ENCODE results near the gene ADAMTS13.

The ADAMTS13 gene

DNA sequence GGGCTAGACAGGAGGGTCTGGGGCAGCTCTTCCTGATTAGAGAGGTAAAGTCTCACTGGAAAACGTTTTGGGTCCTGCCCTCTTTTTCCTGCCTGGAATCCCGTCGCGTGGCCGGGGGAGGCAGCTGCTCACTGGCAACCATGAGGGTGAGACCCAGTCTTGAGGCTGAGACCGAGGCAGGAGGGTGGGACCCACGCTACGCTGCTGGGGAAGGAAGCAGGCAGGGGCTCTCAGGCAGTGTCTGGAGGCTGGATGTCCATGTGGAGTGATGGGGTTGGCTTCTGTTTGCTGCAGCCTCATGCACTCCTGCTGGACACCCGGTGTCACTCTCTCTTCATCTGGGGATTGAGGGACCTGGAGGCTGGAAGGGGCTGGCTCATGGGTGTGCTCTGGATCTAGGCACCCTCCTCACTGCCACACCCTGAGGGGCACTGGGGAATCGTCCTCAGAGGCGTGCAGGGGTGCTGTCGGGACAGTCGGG lies 68.1 kb downstream of the ADAMTS13 start:
- no peak for DNase-seq
- no peak for ATAC-seq

DNA sequence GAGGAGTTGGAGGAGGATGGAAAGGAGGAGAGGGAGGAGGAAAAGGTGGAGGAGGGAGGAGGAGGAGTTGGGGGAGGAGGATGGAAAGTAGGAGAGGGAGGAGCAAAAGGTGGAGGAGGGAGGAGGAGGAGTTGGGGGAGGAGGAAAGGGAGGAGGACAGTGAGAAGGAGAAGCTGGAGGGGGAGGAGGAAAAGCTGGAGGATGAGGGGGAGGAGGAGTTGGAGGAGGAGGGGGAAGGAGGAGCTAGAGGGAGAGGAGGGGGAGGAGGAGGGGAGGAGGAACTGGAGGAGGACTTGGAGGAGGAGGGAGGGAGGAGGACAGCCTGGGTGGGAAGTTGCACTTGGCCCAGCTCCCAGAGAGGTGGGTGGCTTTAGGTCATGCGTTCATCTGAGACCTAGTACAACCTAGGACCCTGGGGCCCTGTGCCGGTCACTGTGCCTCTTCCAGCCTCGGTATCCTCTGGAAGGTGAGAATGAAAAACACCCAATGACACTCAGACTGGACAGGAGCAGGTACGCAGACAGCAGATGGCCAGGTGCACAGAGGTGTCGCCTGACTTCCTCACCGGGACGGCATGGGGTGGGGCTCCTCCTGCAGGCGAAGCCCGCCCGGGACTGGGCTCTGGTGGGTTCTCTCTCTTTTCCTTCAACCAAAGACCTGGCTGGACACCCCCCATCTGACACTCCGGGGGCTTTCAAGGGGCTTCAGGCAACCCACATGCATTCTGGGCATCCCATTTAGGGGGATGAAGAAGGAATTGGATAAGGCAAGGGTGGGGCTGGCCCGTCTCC lies 68.9 kb downstream of the ADAMTS13 start:
- DNase-seq (no peak), ATAC-seq (no peak)

GRCh38 chr9:133491656-133491925 lies 69.4 kb downstream of the ADAMTS13 start:
- DNase-seq: no peak
- ATAC-seq: no peak

DNA sequence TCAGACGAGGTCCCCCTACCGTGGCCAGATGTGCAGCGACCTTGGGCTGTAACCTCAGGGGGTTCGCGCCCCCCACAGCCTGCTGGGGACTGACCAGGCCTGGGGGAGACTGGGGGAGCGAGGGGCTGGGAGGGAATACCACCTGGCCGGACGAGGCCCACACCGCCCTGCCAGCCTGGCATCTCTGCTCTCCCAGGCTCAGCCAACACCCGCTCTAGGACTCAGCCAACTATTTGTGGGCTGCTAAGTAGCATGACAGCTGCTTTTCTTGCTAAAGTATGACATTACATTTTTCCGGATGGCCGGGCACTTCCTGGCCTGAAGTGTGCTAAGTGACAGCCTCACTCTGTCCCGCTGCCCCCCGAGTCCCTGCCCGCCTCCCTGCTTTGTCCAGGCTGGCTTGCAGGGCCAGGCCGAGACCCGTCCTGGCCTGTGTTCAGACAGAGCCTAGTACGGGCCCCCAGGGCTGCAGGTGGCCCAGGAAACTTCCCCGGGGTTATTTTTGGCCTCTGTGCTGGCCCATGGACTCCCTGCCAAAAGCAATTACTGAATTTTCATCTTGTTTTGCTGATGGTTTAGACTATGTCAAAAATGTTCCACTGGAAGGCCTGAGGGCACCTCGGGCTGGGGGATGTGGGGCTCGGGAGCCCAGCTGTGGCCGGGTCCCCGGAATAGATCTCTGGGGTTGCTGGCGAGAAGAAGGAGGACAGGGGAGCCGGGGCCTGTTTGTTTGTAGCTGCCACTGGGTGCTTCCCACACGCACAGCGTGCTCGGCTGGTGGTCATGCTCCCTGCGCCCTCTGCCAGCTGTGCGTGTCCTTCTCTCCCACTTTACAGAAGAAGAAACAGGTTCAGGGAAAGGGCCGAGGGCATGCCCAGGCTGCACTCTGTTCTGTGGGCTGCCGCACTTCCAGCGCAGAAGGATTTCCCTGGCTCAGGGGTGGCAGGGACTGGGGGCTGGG lies 70.2 kb downstream of the ADAMTS13 start:
- ATAC-seq (no peak), DNase-seq (no peak)

GRCh38 chr9:133493428-133493827 lies 71.3 kb downstream of the ADAMTS13 start:
- ATAC-seq: no peak

GRCh38 chr9:133493845-133494540 lies 71.8 kb downstream of the ADAMTS13 start:
- DNase-seq (no peak), ATAC-seq (no peak)

More at GRCh38 chr9:133493428-133493827, 71.3 kb downstream of the ADAMTS13 start:
- DNase-seq: no peak

DNA sequence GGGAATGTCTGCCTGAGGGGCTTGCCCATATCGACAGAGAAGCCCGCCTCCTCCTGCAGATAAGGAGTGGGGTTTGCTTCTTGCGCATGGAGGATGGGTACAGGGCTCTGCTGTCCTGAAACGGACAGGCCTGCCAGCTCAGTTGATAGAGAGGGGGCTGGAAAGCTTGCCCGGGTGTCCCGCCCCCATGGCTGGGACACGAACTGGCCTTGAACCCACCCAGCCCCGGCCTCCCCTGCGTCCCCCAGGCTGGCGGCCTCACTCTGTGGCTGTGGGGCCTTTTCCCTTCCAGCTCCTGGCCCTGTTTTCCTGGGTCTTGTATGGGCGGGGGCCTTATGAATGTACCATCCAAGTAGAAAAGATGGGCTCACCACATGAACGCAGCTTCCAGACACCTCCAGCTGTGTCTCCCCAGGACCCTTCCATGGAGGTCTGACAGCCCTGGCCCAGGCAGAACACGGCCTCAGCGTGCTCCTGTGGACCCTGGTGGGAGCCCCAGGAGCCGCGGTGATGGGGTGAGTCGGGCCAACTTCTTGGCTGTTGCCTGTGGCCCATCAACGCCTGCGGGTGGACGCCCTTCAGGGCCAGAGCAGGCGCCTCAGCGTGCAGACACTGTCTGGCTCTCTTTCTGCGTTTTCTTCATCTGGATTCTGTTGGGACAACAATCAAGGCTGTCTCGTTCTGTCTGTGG lies 72.6 kb downstream of the ADAMTS13 start:
- DNase-seq: no peak
- no peak for ATAC-seq

DNA sequence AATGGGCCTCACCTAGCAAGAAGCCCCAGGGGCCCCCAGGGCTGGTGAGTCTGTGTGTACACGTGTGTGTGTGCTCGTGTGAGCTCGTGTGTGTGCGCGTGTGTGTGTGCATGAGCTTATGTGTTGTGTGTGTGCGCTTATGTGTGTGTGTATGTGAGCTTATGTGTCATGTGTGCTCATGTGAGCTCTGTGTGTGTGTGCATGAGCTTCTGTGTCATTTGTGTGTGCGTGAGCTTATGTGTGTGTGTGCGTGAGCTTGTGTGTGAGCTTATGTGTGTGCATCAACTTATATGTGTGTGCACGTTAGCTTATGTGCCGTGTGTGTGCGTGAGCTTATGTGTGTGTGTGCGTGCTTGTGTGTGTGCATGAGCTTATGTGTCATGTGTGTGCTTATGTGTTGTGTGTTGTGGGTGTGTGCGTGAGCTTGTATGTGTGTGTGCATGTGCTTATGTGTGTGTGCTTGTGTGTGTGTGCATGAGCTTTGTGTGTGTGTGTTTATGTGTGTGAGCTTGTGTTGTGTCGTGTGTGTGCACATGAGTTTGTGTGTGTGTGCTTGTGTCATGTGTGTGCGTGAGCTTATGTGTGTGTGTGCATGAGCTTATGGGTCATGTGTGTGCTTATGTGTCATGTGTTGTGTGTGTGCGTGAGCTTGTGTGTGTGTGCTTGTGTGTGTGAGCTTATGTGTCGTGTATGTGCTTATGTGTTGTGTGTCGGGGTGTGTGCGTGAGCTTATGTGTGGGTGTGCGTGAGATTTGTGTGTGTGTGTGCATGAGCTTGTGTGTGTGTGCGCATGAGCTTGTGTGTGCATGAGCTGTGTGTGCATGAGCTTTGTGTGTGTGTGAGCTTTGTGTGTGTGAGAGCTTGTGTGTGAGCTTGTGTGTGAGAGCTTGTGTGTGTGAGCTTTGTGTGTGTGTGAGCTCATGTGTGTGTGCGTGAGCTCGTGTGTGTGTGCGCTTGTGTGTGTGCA lies 73.4 kb downstream of the ADAMTS13 start:
- DNase-seq (no peak), ATAC-seq (no peak)

- ATAC-seq (no peak), DNase-seq (no peak)
These were observed 75.0 kb downstream of the ADAMTS13 start for GRCh38 chr9:133496861-133497842.

DNA sequence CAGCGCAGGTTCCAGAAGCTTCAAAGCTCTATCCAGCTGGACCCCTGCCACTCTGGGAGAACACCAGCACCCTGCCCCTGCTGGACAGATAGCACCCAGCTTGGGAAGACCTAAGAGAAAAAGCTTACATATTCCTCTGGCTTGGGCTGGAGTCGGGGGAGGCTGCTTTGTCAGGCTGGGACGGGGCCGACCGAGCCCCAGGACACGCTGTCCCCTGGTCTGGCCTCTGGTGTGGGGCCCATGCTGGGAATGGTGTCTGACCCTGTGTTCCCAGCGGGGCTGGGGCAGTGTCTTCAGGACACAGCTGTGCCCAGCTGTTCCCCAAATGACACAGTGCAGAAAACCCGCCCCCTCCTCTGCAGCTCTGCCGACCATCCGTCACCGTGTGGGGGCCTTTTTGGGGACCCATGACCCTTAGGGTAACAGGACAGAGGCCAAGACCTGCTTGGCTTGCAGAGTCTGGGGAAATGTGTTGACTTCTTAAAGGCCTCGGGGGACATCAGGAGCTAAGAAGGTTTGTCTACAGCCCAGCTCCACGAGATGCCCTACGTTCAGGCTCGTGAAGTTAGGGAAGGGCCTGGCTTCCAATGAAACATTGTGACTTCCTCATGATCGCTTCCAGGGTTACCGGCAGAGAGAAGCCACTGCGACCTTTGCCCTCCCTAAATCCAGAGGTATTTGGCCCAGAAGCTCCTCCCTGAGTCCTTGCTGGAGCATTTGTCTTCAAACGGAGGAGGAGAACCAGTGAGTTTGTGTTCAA lies 77.1 kb downstream of the ADAMTS13 start:
- ATAC-seq: no peak
- no peak for DNase-seq

- ATAC-seq: no peak
- no peak for DNase-seq
These were observed 77.7 kb downstream of the ADAMTS13 start for GRCh38 chr9:133499892-133500270.

DNA sequence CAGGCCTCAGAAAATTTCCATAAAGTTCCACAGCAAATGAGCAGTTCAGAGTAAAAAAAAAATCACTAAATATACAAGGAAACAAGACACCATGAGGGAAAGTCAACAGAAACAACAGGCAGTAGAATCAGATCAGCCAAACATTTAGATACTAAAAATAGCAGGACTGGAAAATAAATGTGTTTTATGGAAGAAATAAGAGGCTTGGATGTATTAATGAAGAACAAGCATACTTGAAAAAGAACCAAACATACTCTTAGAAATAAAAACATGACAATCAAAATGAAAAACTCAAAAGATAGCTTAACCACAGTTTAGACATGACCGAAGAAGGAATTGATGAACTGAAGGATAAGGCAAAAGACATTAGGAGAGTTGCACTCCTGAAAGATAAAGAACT lies 79.9 kb downstream of the ADAMTS13 start:
- no peak for ATAC-seq

DNA sequence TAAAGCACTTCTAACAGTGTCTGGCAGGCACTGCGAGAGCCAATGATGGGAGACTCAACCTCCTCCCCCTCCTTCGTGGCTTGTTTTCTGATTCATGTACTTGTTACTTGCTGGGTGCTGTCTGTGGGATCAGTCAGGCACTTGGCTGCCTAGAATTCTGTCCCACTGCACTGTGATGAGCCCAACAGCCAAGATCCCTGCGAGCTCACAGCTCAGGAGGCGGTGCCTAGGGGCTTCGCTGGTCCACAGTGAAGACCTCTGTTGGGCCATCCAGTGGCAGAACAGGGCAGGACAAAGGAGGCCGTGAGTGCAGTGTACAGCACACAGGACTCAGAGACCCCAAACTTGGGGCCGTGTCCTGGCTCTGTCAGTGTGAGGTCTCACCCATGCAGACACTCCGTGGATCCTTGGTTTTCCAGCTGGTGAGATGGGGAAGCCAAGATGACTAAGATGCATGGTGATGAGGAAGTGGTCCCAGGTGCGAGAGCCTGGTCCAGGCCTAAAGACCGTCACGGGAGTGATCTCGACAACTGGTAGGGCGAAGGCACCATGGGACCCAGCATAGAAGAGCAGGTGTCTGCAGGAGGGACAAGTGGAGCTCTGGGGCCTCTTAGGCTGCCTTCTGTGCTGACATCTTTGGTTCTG lies 83.1 kb downstream of the ADAMTS13 start:
- DNase-seq: no peak
- no peak for ATAC-seq

More for the DNA sequence above, 79.9 kb downstream of the ADAMTS13 start:
- no peak for DNase-seq

- DNase-seq: no peak
- ATAC-seq: no peak
These were observed 83.9 kb downstream of the ADAMTS13 start for GRCh38 chr9:133505901-133506652.

DNA sequence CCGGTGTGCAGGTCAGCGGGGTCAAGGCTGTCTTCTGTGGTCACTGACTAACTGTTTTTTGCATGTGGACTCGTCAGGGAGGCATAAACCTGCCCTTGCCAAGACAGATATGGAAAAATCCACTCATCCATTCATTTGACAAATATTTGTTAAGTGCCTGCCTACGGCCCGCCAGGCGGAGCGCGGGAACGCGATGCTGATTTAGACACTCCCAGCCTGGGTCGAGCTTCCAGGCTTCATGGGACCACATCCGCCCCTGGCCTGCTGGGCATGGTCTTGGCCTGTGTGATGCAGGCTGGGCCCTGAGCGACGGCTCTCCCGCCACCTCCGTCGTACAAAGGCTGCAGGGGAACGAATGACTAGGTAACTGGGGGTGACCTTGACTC lies 84.5 kb downstream of the ADAMTS13 start:
- no peak for ATAC-seq
- DNase-seq: no peak

DNA sequence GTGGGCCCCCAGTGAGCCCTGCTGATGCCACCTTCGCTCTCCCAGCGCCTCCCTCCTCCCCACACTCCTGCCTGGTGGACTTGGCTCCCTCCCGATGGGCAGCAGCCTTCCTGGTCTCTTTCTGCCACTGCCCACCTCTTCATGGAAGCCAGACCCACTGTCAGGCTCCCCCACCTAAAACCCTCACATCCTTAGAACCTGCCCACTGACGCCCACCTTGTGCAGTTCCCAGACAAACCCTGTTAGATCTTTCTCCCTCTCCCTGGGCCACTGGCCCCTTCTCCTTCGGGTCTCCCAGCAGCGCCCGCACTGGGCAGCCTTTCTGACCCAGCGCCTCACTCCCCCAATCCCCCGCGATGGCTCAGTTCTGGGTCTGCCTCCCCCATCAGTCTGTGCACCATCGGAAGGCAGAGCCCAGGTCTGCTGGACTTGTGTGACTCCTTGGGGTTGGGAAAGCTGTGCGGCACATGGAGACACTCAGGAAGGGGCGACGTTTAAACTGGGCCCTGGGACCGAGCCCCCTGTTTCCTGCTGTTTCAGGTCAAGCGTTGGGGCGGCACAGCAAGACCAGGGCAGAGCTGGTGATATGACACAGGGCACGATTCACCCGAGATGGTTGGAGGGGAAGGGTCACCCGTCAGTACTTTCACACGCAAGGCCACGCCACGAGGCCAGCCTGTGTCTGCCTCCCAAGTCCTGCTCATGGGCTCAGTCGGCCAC lies 85.2 kb downstream of the ADAMTS13 start:
- DNase-seq (no peak), ATAC-seq (no peak)

- ATAC-seq: no peak
- no peak for DNase-seq
These were observed 85.9 kb downstream of the ADAMTS13 start for GRCh38 chr9:133508046-133508445.
